Thymus (tissue), 11 donors: ENCODE measurements around the gene AFAP1L1. TPM values are rescaled to one million over a fixed set of nuclear protein-coding genes. Genes with fewer than 3 reads are reported as not detected.
A peak's percentile ranks its signal among the peaks of the same experiment; 100 is the strongest.

Experiments
- DNase-seq, 9 donors: peaks; one replicate each; pipeline ENCODE4 v3.0.0-alpha.2; 2013; ENCODE audit warnings: low spot score in 9 of 9, low read depth in 6 of 9, missing footprints in 1 of 9
- H3K27ac ChIP-seq, 2 donors: one replicate each; pipeline ENCODE4 v1.5.1; 2013; ENCODE audit warnings: control low read depth in 1 of 2, low read depth in 1 of 2, low read length in 1 of 2, mild to moderate bottlenecking in 1 of 2, moderate library complexity in 1 of 2
- H3K27me3 ChIP-seq, 2 donors: one replicate each; pipeline ENCODE4 v1.5.1; 2013; ENCODE audit warnings: low read length in 1 of 2; ENCODE audit not compliant: control insufficient read depth in 2 of 2, insufficient read depth in 1 of 2
- H3K36me3 ChIP-seq, 2 donors: one replicate each; pipeline ENCODE4 v1.5.1; 2013; ENCODE audit warnings: low read length in 1 of 2, mild to moderate bottlenecking in 1 of 2, moderate library complexity in 1 of 2; ENCODE audit not compliant: control insufficient read depth in 2 of 2, insufficient read depth in 2 of 2
- H3K4me1 ChIP-seq, 2 donors: one replicate each; pipeline ENCODE4 v1.5.1; 2013; ENCODE audit warnings: low read length in 2 of 2; ENCODE audit not compliant: control insufficient read depth in 2 of 2, insufficient read depth in 2 of 2
- H3K4me3 ChIP-seq, 2 donors: one replicate each; pipeline ENCODE4 v1.5.1; 2013; ENCODE audit warnings: low read length in 2 of 2, control low read depth in 1 of 2, mild to moderate bottlenecking in 1 of 2
- H3K9me3 ChIP-seq, 2 donors: one replicate each; pipeline ENCODE4 v1.5.1; 2013; ENCODE audit warnings: low read length in 1 of 2, mild to moderate bottlenecking in 1 of 2; ENCODE audit not compliant: control insufficient read depth in 2 of 2, insufficient read depth in 1 of 2
- WGBS: extraction: QIAGEN DNeasy Blood & Tissue Kit; methylation state at CpG from one replicate; pipeline ENCODE4 v1.1.7; 2013; 5-methylcytosine and 5-hydroxymethylcytosine counted together
- polyA plus RNA-seq: library from polyadenylated mRNA; stranded (reverse); fragments of 200-250 nt; gene quantifications from one replicate; pipeline ENCODE4 v1.2.3, GENCODE V29; 2013
- total RNA-seq: library from RNA; stranded (reverse); fragments of 120-200 nt; gene quantifications from one replicate; pipeline ENCODE4 v1.2.4, GENCODE V29; 2013
- donor health status: healthy.

Gene AFAP1L1
- total and polyA plus RNA-seq, 2 donors: 8.0 to 12.6 TPM

DNA sequence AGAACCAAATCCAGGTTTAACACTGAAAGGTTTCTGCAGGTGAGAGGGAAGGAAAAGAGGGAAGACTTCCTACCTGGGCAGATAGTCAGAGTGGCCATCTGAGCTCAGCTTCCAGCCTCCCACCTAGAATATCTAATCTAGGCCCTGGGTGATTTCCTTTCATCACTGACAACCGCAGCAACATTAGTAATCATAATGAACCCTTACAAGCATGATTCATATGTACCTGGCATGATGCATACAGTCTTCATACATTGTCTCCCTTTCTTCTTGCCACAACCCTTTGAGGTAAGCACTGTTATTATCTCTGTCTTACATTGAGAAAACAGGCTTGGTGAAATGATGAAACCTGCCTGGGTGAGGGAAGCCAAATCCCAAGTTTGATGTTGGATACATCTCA, 13.5 kb downstream of the AFAP1L1 start:
- H3K4me1 ChIP-seq: peaks cover 0 to 6% of the 10 kb centered on the region in 2 donors
- H3K36me3 ChIP-seq: no peaks in the 10 kb centered on the region
- DNase-seq: no peak
- 98% methylated on average over 1 of the region's 1 CpG for WGBS
- H3K4me3 ChIP-seq: no peak overlapping the region
- H3K27ac ChIP-seq: peak overlapping the region in 1 of 2 donors; percentile 19
- H3K27me3 ChIP-seq: peaks cover 0 to 2% of the 10 kb centered on the region in 2 donors
- H3K9me3 ChIP-seq: no peaks in the 10 kb centered on the region

DNA sequence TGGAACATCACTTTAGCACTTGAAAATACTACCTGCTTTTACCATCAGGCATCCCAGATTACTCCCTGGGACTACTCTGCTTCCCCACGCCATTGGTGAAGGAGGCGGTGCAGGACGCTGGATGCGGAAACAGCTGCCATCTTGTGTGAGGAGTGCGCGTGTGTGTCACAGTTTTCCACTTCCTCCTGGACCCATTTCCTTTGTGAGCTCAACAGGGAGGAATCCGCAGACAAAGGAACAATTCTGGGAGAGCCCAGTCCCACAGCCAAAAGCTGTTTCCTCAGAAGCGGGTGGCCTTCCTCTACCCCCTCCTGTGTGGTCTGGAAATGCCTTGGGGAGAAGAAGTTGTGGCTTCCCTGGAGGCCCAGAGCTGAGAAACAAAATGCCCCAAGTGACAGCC, 16.8 kb downstream of the AFAP1L1 start:
- Histone ChIP-seq H3K4me1 (peaks cover under 1 to 7% of the 10 kb centered on the region in 2 donors), H3K36me3 (no peaks in the 10 kb centered on the region), H3K27ac (peak overlapping the region; percentile 8 to 40), H3K4me3 (no peak overlapping the region), H3K27me3 (peaks cover 0 to 4% of the 10 kb centered on the region in 2 donors), H3K9me3 (no peaks in the 10 kb centered on the region)
- 84% methylated on average over 8 of the region's 8 CpGs for WGBS
- no peak for DNase-seq

DNA sequence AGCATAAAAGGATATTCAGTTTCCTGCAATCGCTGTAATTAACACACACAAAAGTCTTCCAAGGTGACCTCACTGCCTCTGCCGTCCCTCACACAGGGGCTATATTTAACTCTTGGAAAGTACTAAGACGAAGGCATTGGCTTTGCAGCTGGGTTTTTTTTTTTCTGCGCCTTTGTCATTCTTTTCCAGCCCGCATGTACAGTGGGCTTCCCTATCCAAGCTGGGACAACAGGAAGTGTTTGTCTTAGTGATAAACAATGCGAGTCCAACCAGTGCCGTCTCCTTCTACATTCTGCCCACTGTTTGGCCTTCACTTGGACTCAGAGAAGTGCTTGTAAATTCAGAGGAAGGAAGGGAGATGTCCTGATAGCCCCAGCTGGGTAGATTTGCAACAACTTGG, 17.6 kb downstream of the AFAP1L1 start:
- Histone ChIP-seq H3K36me3 (no peaks in the 10 kb centered on the region), H3K9me3 (no peaks in the 10 kb centered on the region), H3K27me3 (peaks cover 0 to 4% of the 10 kb centered on the region in 2 donors), H3K4me3 (no peak overlapping the region), H3K4me1 (peaks cover 3 to 10% of the 10 kb centered on the region in 2 donors), H3K27ac (peak overlapping the region in 1 of 2 donors; percentile 15)
- no peak for DNase-seq
- WGBS: 59% methylated on average over 7 of the region's 7 CpGs

- WGBS: 47% methylated on average over 10 of the region's 10 CpGs
- Histone ChIP-seq H3K27me3 (peaks cover 0 to 18% of the 10 kb centered on the region in 2 donors), H3K4me1 (peaks cover 9 to 56% of the 10 kb centered on the region in 2 donors), H3K4me3 (no peak overlapping the region), H3K9me3 (no peaks in the 10 kb centered on the region), H3K27ac (peak overlapping the region; percentile 43 to 56), H3K36me3 (no peaks in the 10 kb centered on the region)
- DNase-seq: peak in 6 of 9 donors; percentile 37 to 82 (median 45)
Measured at GRCh38 chr5:149294872-149295829, 23.5 kb downstream of the AFAP1L1 start.

GRCh38 chr5:149297340-149298025, 25.8 kb downstream of the AFAP1L1 start:
- DNase-seq: no peak
- Histone ChIP-seq H3K36me3 (no peaks in the 10 kb centered on the region), H3K4me1 (peaks cover 9 to 56% of the 10 kb centered on the region in 2 donors), H3K27me3 (peaks cover 0 to 18% of the 10 kb centered on the region in 2 donors), H3K27ac (peak overlapping the region; percentile 3 to 69), H3K4me3 (no peak overlapping the region), H3K9me3 (peaks cover 0 to 2% of the 10 kb centered on the region in 2 donors)
- WGBS: 93% methylated on average over 5 of the region's 5 CpGs

DNA sequence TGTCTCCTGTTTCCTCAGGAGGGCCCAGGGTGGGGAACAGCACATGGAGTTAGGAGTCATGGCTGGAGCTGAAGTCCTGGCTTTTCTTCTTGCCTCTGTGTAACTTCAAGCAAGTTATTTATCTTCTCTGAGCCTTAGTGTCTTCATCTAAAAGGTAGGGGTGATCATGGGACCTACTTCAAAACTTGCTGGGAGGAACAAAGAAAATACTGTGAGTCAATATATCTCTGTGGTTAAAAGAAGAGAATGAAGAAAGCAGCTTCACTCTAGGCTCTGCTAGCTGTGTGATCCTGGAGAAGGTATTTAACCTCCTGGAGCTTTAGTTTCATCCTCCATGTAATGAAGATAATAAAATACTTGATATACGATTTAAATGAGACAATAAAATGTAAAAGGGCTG, 26.5 kb downstream of the AFAP1L1 start:
- Histone ChIP-seq H3K27me3 (peaks cover 0 to 14% of the 10 kb centered on the region in 2 donors), H3K27ac (peak overlapping the region in 1 of 2 donors; percentile 50), H3K4me1 (peaks cover 9 to 52% of the 10 kb centered on the region in 2 donors), H3K36me3 (no peaks in the 10 kb centered on the region), H3K9me3 (peaks cover 0 to 2% of the 10 kb centered on the region in 2 donors), H3K4me3 (no peak overlapping the region)
- 60% methylated on average over 1 of the region's 1 CpG for WGBS
- peak in 1 of 9 donors; percentile 52 for DNase-seq

- 16% methylated on average over 11 of the region's 11 CpGs for WGBS
- Histone ChIP-seq H3K4me1 (peaks cover 6 to 48% of the 10 kb centered on the region in 2 donors), H3K4me3 (no peak overlapping the region), H3K36me3 (no peaks in the 10 kb centered on the region), H3K9me3 (peaks cover 0 to 2% of the 10 kb centered on the region in 2 donors), H3K27ac (peak overlapping the region; percentile 15 to 50), H3K27me3 (peaks cover 0 to 14% of the 10 kb centered on the region in 2 donors)
- DNase-seq: no peak
Measured at GRCh38 chr5:149298842-149299404, 27.3 kb downstream of the AFAP1L1 start.

GRCh38 chr5:149299451-149300054, 27.9 kb downstream of the AFAP1L1 start:
- H3K27ac ChIP-seq: peak overlapping the region in 1 of 2 donors; percentile 15
- WGBS: 29% methylated on average over 14 of the region's 14 CpGs
- H3K9me3 ChIP-seq: peaks cover 0 to 2% of the 10 kb centered on the region in 2 donors
- no peak for DNase-seq
- H3K4me1 ChIP-seq: peaks cover 6 to 47% of the 10 kb centered on the region in 2 donors
- peaks cover 0 to 14% of the 10 kb centered on the region in 2 donors for H3K27me3 ChIP-seq
- no peak overlapping the region for H3K4me3 ChIP-seq
- no peaks in the 10 kb centered on the region for H3K36me3 ChIP-seq
